B cell (primary cell): ENCODE data around the gene COL2A1. TPM values are rescaled to one million over a fixed set of nuclear protein-coding genes. Genes with fewer than 3 reads are reported as not detected.

Experiments
- ATAC-seq: fragments of 200-7000 bp; cut with Tn5 transposase; one replicate; pipeline ENCODE4 v1.10.0; 2021; ENCODE audit warnings: low read depth, mild to moderate bottlenecking, moderate number of reproducible peaks, moderate library complexity
- CTCF ChIA-PET: fragments of 350-600 bp; sonication (Branson Sonifier 250); formaldehyde crosslinking; loops from one replicate; lab custom pipeline; 2021; ENCODE audit warnings: antibody characterized with exemption, inconsistent platforms; lab: Charles Lee
- POLR2A ChIA-PET: fragments of 350-600 bp; sonication (Branson Sonifier 250); formaldehyde crosslinking; loops from one replicate; lab custom pipeline; 2021; ENCODE audit warnings: antibody characterized with exemption; lab: Charles Lee
- DNase-seq: peaks from one replicate; pipeline ENCODE4 v3.0.0; 2013
- H2AFZ ChIP-seq: 2 replicates; pipeline ENCODE4 v1.6.1; 2012; ENCODE audit warnings: mild to moderate bottlenecking, low read depth, low read length; ENCODE audit not compliant: insufficient read depth, poor library complexity, severe bottlenecking
- H3K27ac ChIP-seq, 2 donors: 1 replicate in 1 of 2; 2 replicates in 1 of 2; pipeline ENCODE4 v1.5.1; 2012 to 2013; ENCODE audit warnings: low read length in 2 of 2, mild to moderate bottlenecking in 2 of 2, moderate library complexity in 1 of 2
- H3K27me3 ChIP-seq, 4 experiments: fragments of 200-600 bp in 1 of 4; sonication (generic) in 1 of 4; replicated peaks in 1 of 4; 1 replicate in 2 of 4; 2 replicates in 2 of 4; pipeline versions ENCODE4 v1.6.1 to v1.7.0; 2013 to 2016; ENCODE audit warnings: low read length in 3 of 4, mild to moderate bottlenecking in 2 of 4, mixed read lengths in 1 of 4, moderate library complexity in 1 of 4; ENCODE audit not compliant: insufficient read depth in 4 of 4, control insufficient read depth in 3 of 4; ENCODE audit errors: control extremely low read depth in 1 of 4
- H3K36me3 ChIP-seq, 2 experiments: replicated peaks in 1 of 2; 1 replicate in 1 of 2; 2 replicates in 1 of 2; pipeline versions ENCODE4 v1.6.1 to v1.7.1; 2013; ENCODE audit warnings: low read length in 1 of 2; ENCODE audit not compliant: insufficient read depth in 2 of 2, control insufficient read depth in 1 of 2; ENCODE audit errors: control extremely low read depth in 1 of 2, extremely low read depth in 1 of 2
- H3K4me1 ChIP-seq, 2 donors: fragments of 200-600 bp in 1 of 2; sonication (generic) in 1 of 2; 1 replicate in 1 of 2; 2 replicates in 1 of 2; pipeline versions ENCODE4 v1.5.1 to v1.6.1; 2013 to 2017; ENCODE audit warnings: low read length in 2 of 2; ENCODE audit not compliant: control insufficient read depth in 2 of 2, insufficient read depth in 2 of 2
- H3K4me2 ChIP-seq: replicated peaks from 2 replicates; pipeline ENCODE3; 2012; ENCODE audit warnings: mild to moderate bottlenecking, low read depth, low read length; ENCODE audit not compliant: poor library complexity, severe bottlenecking
- H3K4me3 ChIP-seq, 5 experiments: fragments of 200-600 bp in 1 of 5; sonication (generic) in 1 of 5; 1 replicate in 3 of 5; 2 replicates in 2 of 5; pipeline versions ENCODE4 v1.5.1 to v1.7.0; 2011 to 2016; ENCODE audit warnings: low read length in 4 of 5, mild to moderate bottlenecking in 4 of 5, low read depth in 2 of 5, control low read depth in 1 of 5, moderate library complexity in 1 of 5; ENCODE audit not compliant: insufficient read depth in 1 of 5; ENCODE audit errors: control extremely low read depth in 1 of 5, extremely low read depth in 1 of 5
- H3K79me2 ChIP-seq: fragments of 200-600 bp; sonication (generic); one replicate; pipeline ENCODE4 v1.6.0; 2016; ENCODE audit warnings: low read length; ENCODE audit not compliant: control insufficient read depth, insufficient read depth
- H3K9ac ChIP-seq: fragments of 200-600 bp; sonication (generic); 2 replicates; pipeline ENCODE4 v1.6.1; 2017; ENCODE audit warnings: mild to moderate bottlenecking, low read length, moderate library complexity
- H3K9me3 ChIP-seq, 3 donors: one replicate each; pipeline versions ENCODE4 v1.6.1 to v1.7.1; 2013; ENCODE audit warnings: low read length in 2 of 3; ENCODE audit not compliant: control insufficient read depth in 2 of 3, insufficient read depth in 1 of 3; ENCODE audit errors: control extremely low read depth in 1 of 3
- H4K20me1 ChIP-seq: 2 replicates; pipeline ENCODE4 v1.6.0; 2012; ENCODE audit warnings: mild to moderate bottlenecking, low read length; ENCODE audit not compliant: insufficient read depth, control insufficient read depth, poor library complexity, severe bottlenecking
- H3K27ac Mint-ChIP-seq: one replicate; pipeline ENCODE4 v1.8.0; 2021; ENCODE audit warnings: mixed read lengths
- H3K27me3 Mint-ChIP-seq: one replicate; pipeline ENCODE4 v1.8.0; 2021; ENCODE audit warnings: mixed read lengths
- H3K4me1 Mint-ChIP-seq: one replicate; pipeline ENCODE4 v1.8.0; 2021; ENCODE audit warnings: mixed read lengths
- H3K4me3 Mint-ChIP-seq: one replicate; pipeline ENCODE4 v1.8.0; 2021; ENCODE audit warnings: mixed read lengths
- H3K9me3 Mint-ChIP-seq: one replicate; pipeline ENCODE4 v1.8.0; 2022; ENCODE audit warnings: mixed read lengths; ENCODE audit not compliant: insufficient read depth
- CTCF ChIP-seq: fragments of 200-600 bp; IDR thresholded peaks from one replicate; pipeline ENCODE4 v1.8.0; 2022; ENCODE audit warnings: antibody characterized with exemption, mild to moderate bottlenecking
- WGBS: methylation state at CpG from one replicate; pipeline ENCODE4 v1.1.5; 2013; ENCODE audit warnings: missing lambda C conversion rate; ENCODE audit not compliant: insufficient coverage; 5-methylcytosine and 5-hydroxymethylcytosine counted together
- intact Hi-C: fragments of 100-400 bp; cut with micrococcal nuclease; formaldehyde crosslinking; loops from one replicate; pipeline ENCODE4 v1.10.0; 2022
- polyA plus RNA-seq: library from polyadenylated mRNA; depleted of rRNA; stranded (reverse); fragments of >200 nt; gene quantifications from 2 replicates; pipeline ENCODE4 v1.2.3, GENCODE V29; 2012
- total RNA-seq, 2 donors: library from RNA; stranded (reverse); fragments of 120-200 nt in 1 of 2; gene quantifications; 1 replicate in 1 of 2; 2 replicates in 1 of 2; pipeline versions ENCODE4 v1.2.3 to v1.2.4, GENCODE V29; 2013 to 2022

Gene COL2A1
- total and polyA plus RNA-seq, 2 donors (not counting 1 experiment from before 2014, with no cell fraction given) = not detected

- H3K4me2 ChIP-seq = peak overlapping the region; percentile 59
- no peak overlapping the region for H3K27ac Mint-ChIP-seq
- DNase-seq = no peak
- no peak overlapping the region for H2AFZ ChIP-seq
- CTCF ChIA-PET = interaction anchor here (0.9 to 1.0 kb wide), 2 partner anchors 28 to 130 kb away, joined by 3 read pairs; partner anchors contain the start of gene TMEM106C
- H3K27me3 ChIP-seq = peaks cover 0 to 34% (median 13%) of the 10 kb centered on the region in 4 experiments
- H3K4me1 ChIP-seq = peaks cover 27 to 49% of the 10 kb centered on the region in 2 donors
- H3K27me3 Mint-ChIP-seq = peaks cover 21% of the 10 kb centered on the region
- peaks cover 0 to 4% (median 0%) of the 10 kb centered on the region in 3 donors for H3K9me3 ChIP-seq
- POLR2A ChIA-PET = interaction anchor here (1.3 kb wide), 1 partner anchor 114 kb away, joined by 4 read pairs; the partner anchor contains the start of gene SENP1
- 99% methylated on average over 11 of the region's 13 CpGs for WGBS
- no peaks in the 10 kb centered on the region for H4K20me1 ChIP-seq
- TF ChIP-seq CTCF = no peak
- peaks cover 38% of the 10 kb centered on the region for H3K4me1 Mint-ChIP-seq
- no peaks in the 10 kb centered on the region for H3K9me3 Mint-ChIP-seq
- no peak overlapping the region for H3K4me3 ChIP-seq
- intact Hi-C loops = no loop called here
- no peak overlapping the region for H3K9ac ChIP-seq
- H3K36me3 ChIP-seq = no peaks in the 10 kb centered on the region
- ATAC-seq = no peak
- H3K79me2 ChIP-seq = no peaks in the 10 kb centered on the region
- H3K4me3 Mint-ChIP-seq = no peak overlapping the region
- H3K27ac ChIP-seq = no peak overlapping the region
Observed at GRCh38 chr12:47991106-47992061, 12.9 kb downstream of the COL2A1 start.
